Neural progenitor cell (in vitro differentiated cells): ENCODE data around the gene SEPTIN11.

Experiments used
- CTCF ChIP-seq: fragments of 200-600 bp; sonication (generic); IDR thresholded peaks from 2 replicates; pipeline ENCODE4 v1.5.1; 2017; ENCODE audit warnings: antibody characterized with exemption, mild to moderate bottlenecking
- EZH2 ChIP-seq: fragments of 200-600 bp; sonication (generic); IDR thresholded peaks from 2 replicates; pipeline ENCODE4 v1.6.1; 2017; ENCODE audit warnings: antibody characterized with exemption, mild to moderate bottlenecking, moderate library complexity
- EZH2phosphoT487 ChIP-seq: fragments of 200-600 bp; sonication (generic); IDR thresholded peaks from 2 replicates; pipeline ENCODE4 v1.6.1; 2017; ENCODE audit warnings: antibody characterized with exemption

GRCh38 chr4:76930685-76931084 lies 18.9 kb upstream of the SEPTIN11 start:
- no peak for TF ChIP-seq CTCF
- no peak for TF ChIP-seq EZH2phosphoT487
- TF ChIP-seq EZH2 = no peak
